HFFc6 (cell line): Measurements from ENCODE around the gene TMEM178B. TPM values are rescaled to one million over a fixed set of nuclear protein-coding genes. Genes with fewer than 3 reads are reported as not detected.

Experiments
- DNase-seq: peaks from one replicate; pipeline ENCODE4 v3.0.0-alpha.2; 2018
- H3K27ac Mint-ChIP-seq: 2 replicates; pipeline ENCODE4 v1.8.0; 2020; ENCODE audit warnings: mild to moderate bottlenecking, mixed read lengths
- H3K27me3 Mint-ChIP-seq: 2 replicates; pipeline ENCODE4 v1.8.0; 2021; ENCODE audit warnings: mild to moderate bottlenecking, moderate library complexity, mixed read lengths; ENCODE audit not compliant: insufficient read depth
- H3K36me3 Mint-ChIP-seq: 2 replicates; pipeline ENCODE4 v1.8.0; 2021; ENCODE audit warnings: low read depth, mixed read lengths
- H3K4me1 Mint-ChIP-seq: 2 replicates; pipeline ENCODE4 v1.8.0; 2020; ENCODE audit warnings: low read depth, mixed read lengths
- H3K4me3 Mint-ChIP-seq: 2 replicates; pipeline ENCODE4 v1.8.0; 2020; ENCODE audit warnings: mild to moderate bottlenecking, moderate library complexity, mixed read lengths
- H3K9me3 Mint-ChIP-seq: 2 replicates; pipeline ENCODE4 v1.8.0; 2020; ENCODE audit warnings: mild to moderate bottlenecking, mixed read lengths
- CTCF ChIP-seq: fragments of 200-600 bp; sonication (generic); IDR thresholded peaks from 2 replicates; pipeline ENCODE4 v1.5.0; 2021; ENCODE audit warnings: antibody characterized with exemption, mild to moderate bottlenecking
- total RNA-seq, 6 experiments: library from RNA; stranded (reverse); fragmentation: NEBNext Ultra II Directional; extraction: Animal tissue kit (Norgen Biotek cat#: 25700); gene quantifications; 2 replicates in 1 of 6; 3 replicates in 5 of 6; pipeline ENCODE4 v1.2.3, GENCODE V29; 2021

TMEM178B gene
- total RNA-seq, 6 experiments from 2014 or later: 2.8 to 8.4 (median 6.6) TPM

- Mint-ChIP-seq H3K36me3 (no peaks in the 10 kb centered on the region), H3K4me3 (no peak overlapping the region), H3K9me3 (peaks cover 22% of the 10 kb centered on the region), H3K27ac (no peak overlapping the region), H3K27me3 (no peaks in the 10 kb centered on the region; the same call in 1 of the 2 replicates), H3K4me1 (peaks cover 6% of the 10 kb centered on the region; the same call in 1 of the 2 replicates)
- peak; percentile 17 for DNase-seq
- TF ChIP-seq CTCF: peak; percentile 65
These were observed 188.5 kb downstream of the TMEM178B start for GRCh38 chr7:141262101-141263090.

- Mint-ChIP-seq H3K4me1 (peaks cover 6% of the 10 kb centered on the region; the same call in 1 of the 2 replicates), H3K36me3 (no peaks in the 10 kb centered on the region), H3K27me3 (no peaks in the 10 kb centered on the region; the same call in 1 of the 2 replicates), H3K4me3 (no peak overlapping the region), H3K9me3 (peaks cover 19% of the 10 kb centered on the region), H3K27ac (no peak overlapping the region)
- TF ChIP-seq CTCF: no peak
- no peak for DNase-seq
These were observed 189.6 kb downstream of the TMEM178B start for GRCh38 chr7:141263508-141263907.

- Mint-ChIP-seq H3K4me1 (peaks cover 6% of the 10 kb centered on the region; the same call in 1 of the 2 replicates), H3K27ac (no peak overlapping the region), H3K36me3 (no peaks in the 10 kb centered on the region)
These were observed 190.1 kb downstream of the TMEM178B start for GRCh38 chr7:141263983-141264382.

GRCh38 chr7:141264511-141264910, 190.6 kb downstream of the TMEM178B start:
- DNase-seq: no peak
- Mint-ChIP-seq H3K27ac (no peak overlapping the region), H3K9me3 (peaks cover 13% of the 10 kb centered on the region), H3K4me1 (peaks cover 6% of the 10 kb centered on the region; the same call in 1 of the 2 replicates), H3K27me3 (no peaks in the 10 kb centered on the region; the same call in 1 of the 2 replicates), H3K36me3 (no peaks in the 10 kb centered on the region), H3K4me3 (no peak overlapping the region)
- TF ChIP-seq CTCF: no peak

More at GRCh38 chr7:141263983-141264382, 190.1 kb downstream of the TMEM178B start:
- Mint-ChIP-seq H3K4me3 (no peak overlapping the region), H3K9me3 (peaks cover 15% of the 10 kb centered on the region), H3K27me3 (no peaks in the 10 kb centered on the region; the same call in 1 of the 2 replicates)
- DNase-seq: no peak
- no peak for TF ChIP-seq CTCF

GRCh38 chr7:141265668-141266067, 191.8 kb downstream of the TMEM178B start:
- Mint-ChIP-seq H3K27me3 (no peaks in the 10 kb centered on the region; the same call in 1 of the 2 replicates), H3K36me3 (no peaks in the 10 kb centered on the region)

More at GRCh38 chr7:141265668-141266067, 191.8 kb downstream of the TMEM178B start:
- H3K4me1 Mint-ChIP-seq: peaks cover 6% of the 10 kb centered on the region; the same call in 1 of the 2 replicates
- no peak for TF ChIP-seq CTCF
- no peak overlapping the region for H3K4me3 Mint-ChIP-seq
- H3K27ac Mint-ChIP-seq: no peak overlapping the region
- DNase-seq: no peak
- peaks cover 7% of the 10 kb centered on the region for H3K9me3 Mint-ChIP-seq
